Erythroblast (primary cell): ENCODE data around the gene RO60.
"Not testable (repeated sequence)": the region's sequence is repeated elsewhere in the genome, so short reads cannot be mapped to it uniquely, and the experiment has no call there.

ENCODE experiments used
- DNase-seq, 2 experiments: peaks; one replicate each; lab custom pipeline; 2025; lab: John Stamatoyannopoulos, UW
- GATA1 ChIP-seq: IDR thresholded peaks from 2 replicates; pipeline ENCODE4 v1.6.1; 2011; ENCODE audit warnings: low read depth, mild to moderate bottlenecking, control low read depth, low read length, moderate library complexity
- POLR2A ChIP-seq: IDR thresholded peaks from 2 replicates; pipeline ENCODE4 v1.6.1; 2011; ENCODE audit warnings: mild to moderate bottlenecking, low read length

The RO60 gene

DNA sequence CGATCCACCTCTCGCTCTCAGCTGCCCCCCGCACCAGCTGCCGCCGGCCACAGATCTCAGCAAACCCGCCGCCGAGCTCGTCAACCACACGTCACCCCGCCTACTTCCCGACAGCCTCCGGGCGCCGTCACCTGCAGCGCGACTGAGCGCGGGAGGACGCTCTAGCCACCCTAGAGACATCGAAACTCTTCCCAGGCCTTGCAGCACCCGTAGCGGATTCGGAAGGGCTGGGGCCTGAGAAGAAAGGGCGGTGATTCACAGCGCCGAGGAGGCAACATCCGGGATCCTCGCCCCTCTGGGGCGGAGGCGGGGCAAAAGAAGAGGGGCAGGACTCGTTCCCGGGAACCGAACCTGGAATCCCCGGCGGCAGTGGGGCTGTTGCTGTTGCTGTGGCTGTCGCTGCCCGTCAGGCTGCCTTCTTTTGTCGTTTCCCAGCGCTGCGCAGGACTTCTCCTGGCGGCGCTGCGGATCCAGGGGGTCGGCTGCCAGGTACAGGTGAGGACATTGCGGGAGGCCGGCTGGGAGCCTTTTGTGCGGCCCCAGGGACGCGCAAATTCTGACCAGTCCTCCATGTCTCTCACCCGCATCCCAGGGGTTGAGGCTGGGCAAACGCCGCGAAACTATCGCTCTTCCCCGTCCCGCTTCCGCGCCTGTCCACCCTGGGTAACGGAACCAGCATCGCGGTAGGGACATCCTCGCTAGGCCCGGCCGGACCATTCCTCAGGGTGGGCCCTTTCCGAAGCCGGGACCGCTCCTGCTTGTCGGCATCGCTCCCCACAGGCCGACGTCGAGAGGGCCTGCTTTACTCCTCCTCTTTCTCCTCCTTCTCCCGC lies at the start of gene RO60, which contains the start of gene UCHL5:
TSS of gene RO60 (plus strand) at position 331 of the 833 bp plus-strand sequence. CDS start 9,443 bp downstream, outside the sequence.
TSS of gene UCHL5 (minus strand) at position 79 of the 833 bp plus-strand sequence. CDS start 100 bp downstream, outside the sequence.
- DNase-seq, result peak; percentile 98

DNA sequence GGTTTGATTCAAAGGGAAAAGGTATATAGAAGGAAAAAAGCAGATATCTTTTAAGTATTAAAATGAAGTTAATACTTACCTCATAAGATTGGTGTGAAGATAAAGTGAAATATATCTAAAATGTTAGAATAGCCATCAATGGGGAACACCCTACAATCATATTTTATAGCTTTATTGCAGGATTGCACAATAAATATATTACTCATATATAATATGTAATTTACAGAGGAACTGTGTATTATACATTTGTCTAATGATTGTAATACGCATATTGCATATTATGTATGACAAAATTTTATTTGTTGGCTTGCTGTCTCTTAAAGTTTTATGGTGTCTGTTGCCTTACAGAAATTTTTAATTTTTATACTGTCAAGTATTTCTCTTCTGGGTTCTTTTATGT lies 48.0 kb upstream of the RO60 start:
- DNase-seq, result no peak

More for the DNA sequence above, at the start of gene RO60, which contains the start of gene UCHL5:
- TF ChIP-seq GATA1 (no peak), POLR2A (peak; percentile 98)

DNA sequence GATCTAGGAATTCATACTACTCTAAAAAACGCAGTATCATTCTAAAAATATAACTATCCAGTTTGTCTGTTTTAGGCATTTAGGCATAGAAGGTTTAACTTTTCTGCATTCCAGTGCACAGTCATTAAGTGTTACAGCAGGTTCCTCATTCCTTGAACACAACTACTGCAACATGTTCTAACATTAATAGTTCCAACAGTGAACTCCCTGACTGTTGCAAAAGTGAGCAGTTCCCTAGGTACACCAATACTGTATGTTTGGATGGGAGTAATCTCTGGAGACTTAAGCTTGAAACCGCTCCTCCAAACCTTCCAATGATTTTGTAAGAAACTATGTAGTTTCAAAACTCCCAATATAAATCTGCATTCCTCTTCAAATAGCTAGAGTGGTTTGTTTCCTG lies 46.4 kb upstream of the RO60 start:
- DNase-seq, result no peak
- TF ChIP-seq GATA1 (no peak), POLR2A (no peak)

More for the DNA sequence above, 48.0 kb upstream of the RO60 start:
- TF ChIP-seq GATA1, result no peak
- no peak for TF ChIP-seq POLR2A

DNA sequence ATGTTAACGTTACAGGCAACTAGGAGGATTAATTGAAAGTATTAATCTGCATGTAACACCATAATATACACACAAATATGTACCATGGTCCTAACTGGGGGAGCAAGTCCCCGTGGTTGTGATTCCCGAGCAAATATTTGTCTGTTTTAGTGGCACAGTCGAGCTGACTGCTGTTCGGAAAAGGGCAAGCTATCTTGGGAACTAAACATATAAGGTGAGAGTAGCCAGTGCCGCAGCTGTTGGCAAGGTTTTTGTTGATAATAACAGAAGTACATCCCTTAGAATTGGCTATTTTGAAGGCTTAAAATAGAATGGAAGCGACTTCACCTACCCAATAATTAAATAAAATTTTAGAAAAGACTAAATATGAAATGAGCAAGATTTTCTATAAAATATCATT lies 45.7 kb upstream of the RO60 start:
- DNase-seq, result no peak
- TF ChIP-seq GATA1 (no peak), POLR2A (no peak)

DNA sequence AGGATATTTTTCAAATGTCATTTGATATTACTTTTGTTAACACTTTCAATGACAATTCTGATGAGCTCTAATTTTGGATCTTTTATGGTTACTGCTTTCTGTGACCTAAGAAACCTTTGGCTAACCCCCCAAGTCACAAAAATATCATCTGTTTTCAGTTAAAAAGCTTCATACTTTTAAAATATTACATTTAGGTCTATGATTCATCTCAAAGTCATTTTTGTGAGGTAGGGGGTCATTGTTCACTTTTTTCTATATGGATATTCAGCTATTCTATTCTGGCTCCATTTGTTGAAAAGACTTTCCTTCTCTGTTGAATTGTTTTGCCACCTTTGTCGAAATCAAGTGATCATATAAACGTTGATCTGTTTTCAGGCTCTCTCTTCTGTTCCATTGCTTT lies 45.0 kb upstream of the RO60 start:
- no peak for DNase-seq
- TF ChIP-seq GATA1, result no peak

DNA sequence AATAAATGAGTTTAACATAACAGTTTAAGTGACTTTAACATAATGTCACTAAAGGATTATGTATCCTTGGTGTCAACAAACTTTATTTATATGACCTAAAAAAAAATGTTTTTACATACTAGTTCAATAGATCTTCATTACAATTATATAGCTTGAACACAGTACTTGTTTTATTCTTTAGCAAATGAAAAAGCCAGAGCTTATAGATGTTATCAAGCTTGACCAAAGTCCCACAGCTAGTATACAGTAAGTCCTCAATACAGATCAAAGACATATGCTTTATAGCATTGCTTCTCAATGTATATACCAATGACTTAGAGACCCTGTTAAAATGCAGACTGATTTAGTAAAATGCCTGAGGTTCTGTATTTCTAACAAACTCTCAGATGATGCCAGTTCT lies 42.6 kb upstream of the RO60 start:
- DNase-seq, result no peak
- TF ChIP-seq GATA1 (no peak), POLR2A (no peak)

DNA sequence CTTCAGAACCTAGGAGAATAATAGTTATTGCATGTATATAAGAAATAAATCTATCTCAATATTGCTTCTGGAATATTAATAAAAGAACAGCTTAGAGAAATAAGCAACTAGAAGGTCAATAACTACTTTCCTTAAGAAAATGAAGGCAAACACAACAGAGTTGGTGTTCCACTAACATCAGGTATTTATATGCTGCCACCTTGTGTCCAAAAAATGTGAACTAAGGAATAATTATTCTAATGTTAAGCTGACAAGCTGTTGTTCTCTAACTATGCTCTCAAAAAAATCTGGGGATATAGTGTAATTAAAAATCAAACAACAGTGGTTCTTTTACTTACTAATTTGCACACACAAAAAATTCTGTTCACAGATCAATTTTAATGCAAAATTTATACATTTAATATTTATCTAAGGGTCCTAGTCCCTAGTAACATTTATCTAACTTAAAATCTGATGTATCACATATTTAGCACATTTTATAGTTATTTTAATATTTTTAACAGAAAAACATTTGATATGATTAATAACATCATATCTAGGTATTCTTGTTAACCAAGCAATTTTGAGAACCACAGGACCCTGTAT lies 39.9 kb upstream of the RO60 start:
- TF ChIP-seq GATA1 (no peak), POLR2A (no peak)
- peak; percentile 54 to 64 for DNase-seq

DNA sequence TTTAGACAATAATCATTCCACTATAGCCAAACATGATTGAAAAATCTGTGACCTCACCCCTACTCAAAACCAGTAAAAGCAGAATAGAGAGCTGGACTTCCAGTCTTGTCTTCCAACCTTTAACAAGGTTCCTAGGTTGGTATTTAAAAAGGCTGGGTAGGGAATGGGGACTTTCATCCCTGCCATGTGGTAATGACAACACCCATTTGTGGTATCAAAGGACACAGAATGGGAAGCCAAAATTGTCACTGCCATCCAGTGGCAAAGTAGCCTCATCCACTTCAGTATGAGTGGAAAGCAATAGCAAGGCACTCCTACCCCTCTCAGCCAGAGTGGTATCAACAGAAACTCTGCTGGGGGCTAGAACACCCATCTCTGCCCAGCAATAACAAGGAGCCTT lies 34.2 kb upstream of the RO60 start:
- no peak for DNase-seq
- no peak for TF ChIP-seq GATA1

DNA sequence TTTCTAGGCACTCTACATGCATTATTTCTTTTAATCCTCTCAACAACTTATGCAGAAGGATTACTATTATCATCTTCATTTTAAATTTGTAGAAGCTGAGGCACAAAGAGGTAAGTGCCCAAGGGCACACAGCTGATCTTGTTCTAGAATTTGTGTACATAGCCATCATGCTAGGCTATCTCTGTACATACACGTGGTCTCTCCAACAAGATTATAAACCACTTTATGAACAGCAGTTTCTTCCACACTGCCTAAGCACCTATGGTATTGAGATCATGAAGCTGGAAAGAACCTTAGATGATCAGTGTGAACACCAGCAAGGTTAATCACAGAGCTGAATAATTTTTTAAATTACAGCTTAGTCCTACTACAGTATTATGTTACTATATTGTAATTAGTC lies 29.1 kb upstream of the RO60 start:
- peak; percentile 19 to 34 for DNase-seq
- no peak for TF ChIP-seq GATA1
- no peak for TF ChIP-seq POLR2A

DNA sequence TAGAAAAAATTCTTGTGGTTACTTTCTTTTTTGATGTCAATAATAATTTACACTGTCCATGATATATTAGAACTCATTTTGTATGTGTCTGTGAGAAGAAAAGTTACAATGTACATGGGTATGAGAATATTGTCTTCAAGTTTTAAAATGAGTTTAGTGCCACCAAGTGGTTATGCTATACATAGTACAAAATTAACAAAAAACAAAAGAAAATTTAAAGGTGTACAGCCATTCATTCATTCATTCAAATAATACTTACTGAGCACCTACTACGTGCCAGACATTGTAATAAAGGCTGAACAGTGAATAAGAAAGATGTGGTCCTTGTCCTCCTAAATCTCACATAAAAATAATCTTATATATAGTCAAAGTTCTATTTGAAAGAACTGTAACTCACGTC lies 28.0 kb upstream of the RO60 start:
- peak; percentile 26 to 36 for DNase-seq
- TF ChIP-seq GATA1, result no peak
- TF ChIP-seq POLR2A, result no peak

DNA sequence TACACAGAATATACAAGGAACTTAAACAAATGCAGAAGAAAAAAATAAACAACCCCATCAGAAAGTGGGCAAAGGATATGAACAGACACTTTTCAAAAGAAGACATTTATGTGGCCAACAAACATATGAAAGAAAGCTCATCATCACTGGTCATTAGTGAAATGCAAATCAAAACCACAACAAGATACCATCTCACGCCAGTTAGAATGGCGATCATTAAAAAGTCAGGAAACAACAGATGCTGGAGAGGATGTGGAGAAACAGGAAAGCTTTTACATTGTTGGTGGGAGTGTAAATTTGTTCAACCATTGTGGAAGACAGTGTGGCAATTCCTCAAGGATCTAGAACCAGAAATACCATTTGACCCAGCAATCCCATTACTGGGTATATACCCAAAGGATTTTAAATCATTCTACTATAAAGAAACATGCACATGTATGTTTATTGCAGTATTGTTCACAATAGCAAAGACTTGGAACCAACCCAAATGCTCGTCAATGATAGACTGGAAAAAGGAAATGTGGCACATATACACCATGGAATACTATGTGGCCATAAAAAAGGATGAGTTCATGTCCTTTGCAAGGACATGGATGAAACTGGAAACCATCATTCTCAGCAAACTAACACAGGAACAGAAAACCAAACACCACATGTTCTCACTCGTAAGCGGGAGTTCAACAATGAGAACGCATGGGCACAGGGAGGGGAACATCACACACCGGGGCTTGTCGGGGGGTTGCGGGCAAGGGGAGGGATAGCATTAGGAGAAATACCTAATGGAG lies 26.6 kb upstream of the RO60 start:
- DNase-seq, result not testable (repeated sequence)

DNA sequence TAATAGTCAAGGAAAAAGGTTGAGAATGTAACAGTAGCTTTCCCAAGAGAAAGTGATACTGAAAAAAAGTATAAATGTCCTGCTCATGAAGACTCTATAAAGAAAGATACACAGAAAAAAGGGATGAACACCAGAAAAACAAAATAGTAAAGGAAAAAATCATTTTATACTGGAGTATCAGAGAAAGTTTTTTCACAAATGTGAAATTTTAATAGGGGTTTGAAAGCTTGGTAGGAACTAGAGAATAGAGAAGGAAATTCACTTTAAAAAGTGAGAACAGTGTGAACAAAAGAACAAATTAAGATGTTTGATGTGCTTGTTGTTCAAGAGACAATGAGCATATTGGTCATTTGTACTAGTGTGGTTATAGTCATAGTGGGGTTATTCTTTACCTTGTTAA lies 25.8 kb upstream of the RO60 start:
- no peak for DNase-seq
- TF ChIP-seq GATA1 (no peak), POLR2A (no peak)

DNA sequence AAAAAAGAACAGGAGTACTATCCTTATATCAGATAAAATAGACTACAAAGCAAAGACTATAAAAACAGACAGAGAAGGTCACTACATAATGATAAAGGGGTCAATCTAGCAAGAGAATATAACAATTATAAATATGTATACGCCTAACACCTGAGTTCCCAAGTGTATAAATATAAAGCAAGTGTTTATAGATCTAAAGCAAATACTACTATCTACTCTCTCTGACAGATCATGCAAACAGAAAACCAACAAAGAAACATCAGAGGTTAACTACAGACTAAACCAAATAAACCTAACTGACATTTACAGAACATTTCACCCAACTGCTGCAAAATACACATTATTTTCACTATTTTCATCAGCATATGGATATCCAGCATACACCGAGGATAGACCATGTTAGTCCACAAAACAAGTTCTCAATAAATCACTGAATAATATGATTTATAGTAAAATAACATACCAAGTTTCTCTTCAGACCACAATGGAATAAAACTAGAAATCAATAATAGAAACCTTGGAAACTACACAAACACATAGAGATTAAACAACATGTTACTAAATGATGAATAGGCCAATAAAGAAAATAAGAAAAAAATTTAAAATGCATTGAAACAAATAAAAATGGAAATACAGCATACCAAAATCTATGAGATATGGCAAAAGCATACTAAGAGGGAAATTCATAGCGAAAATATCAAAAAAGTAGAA lies 22.9 kb upstream of the RO60 start:
- TF ChIP-seq GATA1 (no peak), POLR2A (no peak)
- no peak for DNase-seq
